ENCODE results near the gene WDR93. TPM values are rescaled to one million over a fixed set of nuclear protein-coding genes. Genes with fewer than 3 reads are reported as not detected.

The WDR93 gene
- total RNA-seq, 4 donors from 2014 or later: not detected

- in situ Hi-C loops (cut with MboI; ENCODE audit: low pct_ligation_motif_present in 1 of 4, low pct_unique_long_range_greater_than_20kb in 1 of 4, low sequenced_read_pairs in 3 of 4) (no loop called here), intact Hi-C loops (cut with DNase I; ENCODE audit: low total_unique reads) (no loop called here)
- no peak for DNase-seq
- Histone ChIP-seq H3K36me3 (no peaks in the 10 kb centered on the region), H3K27ac (no peak overlapping the region), H3K4me1 (peaks cover 0 to 16% (median 9%) of the 10 kb centered on the region in 4 donors), H3K27me3 (peaks cover 20% of the 10 kb centered on the region), H3K4me3 (no peak overlapping the region), H3K9me3 (no peaks in the 10 kb centered on the region)
- WGBS, 2 donors (ENCODE audit: low coverage in 1 of 2): 92 to 93% methylated on average over 2 of the region's 2 CpGs
- TF ChIP-seq POLR2A (IDR thresholded peaks at IDR 0.05) (no peak), EP300 (IDR thresholded peaks at IDR 0.05; ENCODE audit: low read depth) (no peak), POLR2AphosphoS5 (IDR thresholded peaks at IDR 0.05) (no peak), CTCF (IDR thresholded peaks at IDR 0.05) (no peak)
Measured at GRCh38 chr15:89653578-89653977, 37.0 kb upstream of the WDR93 start.

- Histone ChIP-seq H3K9me3 (no peaks in the 10 kb centered on the region), H3K27me3 (peaks cover 20% of the 10 kb centered on the region), H3K4me1 (peaks cover 0 to 16% (median 9%) of the 10 kb centered on the region in 4 donors), H3K36me3 (no peaks in the 10 kb centered on the region), H3K27ac (no peak overlapping the region), H3K4me3 (peak overlapping the region in 3 of 4 donors; percentile 39 to 63 (median 61))
- WGBS, 2 donors (ENCODE audit: low coverage in 1 of 2): 58 to 78% methylated on average over 6 to 14 of the region's 14 CpGs
- intact Hi-C loops (cut with DNase I; ENCODE audit: low total_unique reads): no loop called here
- DNase-seq: no peak
- TF ChIP-seq EP300 (IDR thresholded peaks at IDR 0.05; ENCODE audit: low read depth): no peak
- no peak for TF ChIP-seq POLR2AphosphoS5 (IDR thresholded peaks at IDR 0.05)
- TF ChIP-seq POLR2A (IDR thresholded peaks at IDR 0.05): no peak
- TF ChIP-seq CTCF (IDR thresholded peaks at IDR 0.05): no peak
- in situ Hi-C loops (cut with MboI; ENCODE audit: low pct_ligation_motif_present in 1 of 4, low pct_unique_long_range_greater_than_20kb in 1 of 4, low sequenced_read_pairs in 3 of 4): no loop called here
Measured at GRCh38 chr15:89654301-89654761, 36.3 kb upstream of the WDR93 start.

- Histone ChIP-seq H3K27me3 (peaks cover 20% of the 10 kb centered on the region), H3K27ac (peak within 1 kb of the TSS; percentile 39 to 55 (median 50))
- intact Hi-C loops (cut with DNase I; ENCODE audit: low total_unique reads): no loop called here
Measured at GRCh38 chr15:89654847-89655805, 35.5 kb upstream of the WDR93 start, which contains the start of gene KIF7. Gene KIF7, minus strand, starts transcription at chr15:89655467. Its CDS starts 2,537 bp downstream, at chr15:89652930.

More at GRCh38 chr15:89654847-89655805, 35.5 kb upstream of the WDR93 start, which contains the start of gene KIF7:
- no peaks in the 10 kb centered on the region for H3K9me3 ChIP-seq
- in situ Hi-C loops (cut with MboI; ENCODE audit: low pct_ligation_motif_present in 1 of 4, low pct_unique_long_range_greater_than_20kb in 1 of 4, low sequenced_read_pairs in 3 of 4): no loop called here
- DNase-seq: no peak
- H3K4me1 ChIP-seq: peaks cover 0 to 16% (median 9%) of the 10 kb centered on the region in 4 donors
- TF ChIP-seq EP300 (IDR thresholded peaks at IDR 0.05; ENCODE audit: low read depth) (no peak), CTCF (IDR thresholded peaks at IDR 0.05) (no peak), POLR2AphosphoS5 (IDR thresholded peaks at IDR 0.05) (no peak), POLR2A (IDR thresholded peaks at IDR 0.05) (no peak)
- H3K36me3 ChIP-seq: no peaks in the 10 kb centered on the region
- 3 to 27% methylated on average over 5 to 82 of the region's 87 CpGs for WGBS, 2 donors (ENCODE audit: low coverage in 1 of 2)
- H3K4me3 ChIP-seq: peak within 1 kb of the TSS; percentile 39 to 63 (median 56)
